Pancreas (tissue), 10 donors: ENCODE measurements around the gene DHCR24. TPM values are rescaled to one million over a fixed set of nuclear protein-coding genes. Genes with fewer than 3 reads are reported as not detected.

Experiments used
- ATAC-seq, 4 donors: fragments of 200-7000 bp; cut with Tn5 transposase; one replicate each; pipeline versions ENCODE4 v1.8.0 to v1.9.1; 2020; ENCODE audit warnings: mild to moderate bottlenecking in 4 of 4, moderate library complexity in 4 of 4
- DNase-seq, 6 donors: peaks; one replicate each; pipeline ENCODE4 v3.0.0-alpha.2; 2020
- FAIRE-seq: peaks from 2 replicates; lab custom pipeline; 2012; peaks lifted over from hg19 to GRCh38; lab: Jason Lieb, UNC
- H3K27ac ChIP-seq, 4 donors: fragments of 200-600 bp; sonication (generic); 1 replicate in 3 of 4; 2 replicates in 1 of 4; pipeline versions ENCODE4 v1.5.0 to v1.8.0; 2020
- H3K27me3 ChIP-seq, 4 donors: fragments of 200-600 bp; one replicate each; pipeline ENCODE4 v1.8.0; 2021
- H3K36me3 ChIP-seq, 3 donors: fragments of 200-600 bp; sonication (generic) in 1 of 3; one replicate each; pipeline versions ENCODE4 v1.5.0 to v1.8.0; 2020 to 2021
- H3K4me1 ChIP-seq, 3 donors: fragments of 200-600 bp; one replicate each; pipeline ENCODE4 v1.8.0; 2021
- H3K4me3 ChIP-seq, 4 donors: fragments of 200-600 bp; sonication (generic) in 2 of 4; one replicate each; pipeline versions ENCODE4 v1.5.0 to v1.8.0; 2020 to 2021
- H3K9me3 ChIP-seq, 4 donors: fragments of 200-600 bp; one replicate each; pipeline ENCODE4 v1.8.0; 2021
- WGBS, 2 donors: extraction: QIAGEN DNeasy Blood & Tissue Kit; methylation state at CpG; one replicate each; pipeline ENCODE4 v1.1.7; 2013; 5-methylcytosine and 5-hydroxymethylcytosine counted together
- intact Hi-C, 3 donors: fragments of 100-400 bp; cut with DNase I; formaldehyde crosslinking; loops; one replicate each; pipeline versions ENCODE4 v1.11.1 to v1.14.2; 2022
- polyA plus RNA-seq, 2 donors: library from polyadenylated mRNA; stranded (reverse); fragments of 200-250 nt; gene quantifications; one replicate each; pipeline ENCODE4 v1.2.3, GENCODE V29; 2013
- total RNA-seq, 6 donors: library from RNA; stranded (reverse); fragmentation: NEBNext Ultra II Directional in 4 of 6; extraction: Animal tissue kit (Norgen Biotek cat#: 25700) in 4 of 6; gene quantifications; one replicate each; pipeline versions ENCODE4 v1.2.1 to v1.2.4, GENCODE V29; 2021 to 2023
- TF ChIP-seq, protein P1 (sequence below), 4 donors: fragments of 200-600 bp; sonication (generic) in 3 of 4; IDR thresholded peaks; one replicate each; pipeline versions ENCODE4 v1.5.0 to v1.8.0; 2021; ENCODE audit warnings: antibody characterized with exemption in 4 of 4
- donor health status: healthy with polysubstance abuse.
- donor health status: DM: no; HTN: no; CAD: no; lungs with moderate emphysema.
- donor health status: DM: no; HTN: no; CAD: no.
- donor health status: control.
- donor health status: control.
- donor health status: Bipolar disorder and iron deficiency.
- donor health status: DM: yes; HTN: yes; CAD: no.
- donor health status: DM: no; HTN: no; CAD: no.
- donor health status: DM: no; HTN: no; CAD: no.
- donor health status: DM: yes; HTN: yes; CAD: no.

The DHCR24 gene
- total and polyA plus RNA-seq, 8 donors: 10.6 to 64.7 (median 23.6) TPM

DNA sequence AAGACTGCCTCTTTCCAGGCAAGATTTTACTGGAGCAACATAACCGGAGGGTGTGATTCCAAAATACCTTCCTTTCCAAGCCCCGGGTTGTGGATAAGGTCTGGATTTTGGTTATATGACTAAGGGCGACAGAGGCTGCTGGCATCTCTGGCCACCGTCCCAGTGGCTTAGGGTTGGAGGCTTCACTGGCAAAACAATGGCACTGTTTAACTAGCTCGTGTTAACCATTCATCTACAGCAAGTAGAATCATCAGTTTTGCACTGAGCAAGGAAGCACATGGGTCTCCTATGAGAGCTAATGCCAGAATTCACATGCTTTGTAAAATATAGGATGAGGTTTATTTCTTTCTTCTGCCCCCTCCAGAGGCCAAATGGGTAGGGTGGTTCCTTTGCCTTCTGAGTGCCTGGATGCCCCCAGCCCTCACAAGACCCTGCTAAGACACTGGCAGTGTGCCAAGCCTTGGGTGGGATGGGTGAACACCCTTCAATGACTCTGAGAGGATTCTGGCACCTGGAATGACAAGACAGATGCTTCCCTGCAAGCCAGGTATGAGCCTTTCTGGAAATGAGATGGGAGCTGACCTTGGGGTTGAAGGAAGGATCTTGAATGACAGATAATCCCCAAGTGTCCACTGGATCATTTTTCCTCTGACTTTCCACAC, 36.8 kb downstream of the DHCR24 start:
- no peaks in the 10 kb centered on the region for H3K4me1 ChIP-seq
- WGBS, 2 donors: 66 to 74% methylated on average over 5 of the region's 5 CpGs
- DNase-seq: no peak
- peaks cover 0 to 30% (median 6%) of the 10 kb centered on the region in 3 donors for H3K36me3 ChIP-seq
- intact Hi-C loops: no loop called here
- H3K4me3 ChIP-seq: no peak overlapping the region
- no peaks in the 10 kb centered on the region for H3K27me3 ChIP-seq
- ATAC-seq: peak in 2 of 4 donors; percentile 38 to 43
- no peak for FAIRE-seq
- TF ChIP-seq, protein P1, sequence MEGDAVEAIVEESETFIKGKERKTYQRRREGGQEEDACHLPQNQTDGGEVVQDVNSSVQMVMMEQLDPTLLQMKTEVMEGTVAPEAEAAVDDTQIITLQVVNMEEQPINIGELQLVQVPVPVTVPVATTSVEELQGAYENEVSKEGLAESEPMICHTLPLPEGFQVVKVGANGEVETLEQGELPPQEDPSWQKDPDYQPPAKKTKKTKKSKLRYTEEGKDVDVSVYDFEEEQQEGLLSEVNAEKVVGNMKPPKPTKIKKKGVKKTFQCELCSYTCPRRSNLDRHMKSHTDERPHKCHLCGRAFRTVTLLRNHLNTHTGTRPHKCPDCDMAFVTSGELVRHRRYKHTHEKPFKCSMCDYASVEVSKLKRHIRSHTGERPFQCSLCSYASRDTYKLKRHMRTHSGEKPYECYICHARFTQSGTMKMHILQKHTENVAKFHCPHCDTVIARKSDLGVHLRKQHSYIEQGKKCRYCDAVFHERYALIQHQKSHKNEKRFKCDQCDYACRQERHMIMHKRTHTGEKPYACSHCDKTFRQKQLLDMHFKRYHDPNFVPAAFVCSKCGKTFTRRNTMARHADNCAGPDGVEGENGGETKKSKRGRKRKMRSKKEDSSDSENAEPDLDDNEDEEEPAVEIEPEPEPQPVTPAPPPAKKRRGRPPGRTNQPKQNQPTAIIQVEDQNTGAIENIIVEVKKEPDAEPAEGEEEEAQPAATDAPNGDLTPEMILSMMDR (IDR thresholded peaks at IDR 0.05): no peak
- H3K9me3 ChIP-seq: no peaks in the 10 kb centered on the region
- no peak overlapping the region for H3K27ac ChIP-seq

DNA sequence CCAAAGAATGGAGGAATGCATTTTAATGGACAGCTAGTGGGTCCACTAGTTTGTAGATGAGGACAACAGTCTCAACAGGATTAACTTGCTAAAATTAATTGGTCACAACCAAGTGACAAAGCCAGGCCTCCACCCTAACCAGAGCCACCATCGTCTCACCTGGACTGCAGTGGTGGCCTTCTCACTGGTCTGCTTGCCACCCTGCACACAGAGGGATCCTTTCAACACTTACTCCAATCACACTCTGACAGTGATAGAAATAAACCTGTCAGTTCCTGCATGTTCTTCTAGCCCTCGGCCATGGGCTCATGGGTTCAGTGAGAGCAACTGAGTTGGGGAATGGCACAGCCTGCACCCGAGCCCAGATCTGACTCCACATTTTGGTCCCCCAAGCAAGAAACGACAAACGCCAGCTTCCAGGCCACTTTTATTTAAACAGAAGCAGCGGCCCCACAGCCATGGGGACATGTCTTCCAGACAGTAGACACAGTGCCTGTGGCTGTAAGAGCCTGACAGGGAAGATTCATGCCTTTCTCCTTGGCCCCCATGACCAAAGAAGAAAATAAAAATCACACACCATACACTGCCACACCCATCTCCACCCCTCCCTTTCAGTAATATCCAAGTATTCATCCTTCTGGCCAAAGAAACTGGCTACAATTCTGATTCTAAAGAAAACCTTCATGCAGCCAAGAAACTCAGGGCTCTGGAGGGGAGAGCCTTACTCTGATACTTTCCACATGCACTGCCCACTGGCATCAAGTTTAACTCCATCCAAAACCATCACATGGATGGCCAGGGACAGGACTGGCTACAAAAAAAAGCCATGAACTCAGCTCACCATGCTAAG, 37.6 kb downstream of the DHCR24 start:
- Histone ChIP-seq H3K27ac (no peak overlapping the region), H3K4me3 (no peak overlapping the region), H3K9me3 (no peaks in the 10 kb centered on the region), H3K4me1 (no peaks in the 10 kb centered on the region), H3K36me3 (peaks cover 0 to 30% (median 6%) of the 10 kb centered on the region in 3 donors), H3K27me3 (no peaks in the 10 kb centered on the region)
- WGBS, 2 donors: 92 to 93% methylated on average over 6 of the region's 6 CpGs
- no peak for DNase-seq
- no peak for ATAC-seq
- no peak for FAIRE-seq
- TF ChIP-seq, protein P1 (IDR thresholded peaks at IDR 0.05): no peak
- intact Hi-C loops: no loop called here

DNA sequence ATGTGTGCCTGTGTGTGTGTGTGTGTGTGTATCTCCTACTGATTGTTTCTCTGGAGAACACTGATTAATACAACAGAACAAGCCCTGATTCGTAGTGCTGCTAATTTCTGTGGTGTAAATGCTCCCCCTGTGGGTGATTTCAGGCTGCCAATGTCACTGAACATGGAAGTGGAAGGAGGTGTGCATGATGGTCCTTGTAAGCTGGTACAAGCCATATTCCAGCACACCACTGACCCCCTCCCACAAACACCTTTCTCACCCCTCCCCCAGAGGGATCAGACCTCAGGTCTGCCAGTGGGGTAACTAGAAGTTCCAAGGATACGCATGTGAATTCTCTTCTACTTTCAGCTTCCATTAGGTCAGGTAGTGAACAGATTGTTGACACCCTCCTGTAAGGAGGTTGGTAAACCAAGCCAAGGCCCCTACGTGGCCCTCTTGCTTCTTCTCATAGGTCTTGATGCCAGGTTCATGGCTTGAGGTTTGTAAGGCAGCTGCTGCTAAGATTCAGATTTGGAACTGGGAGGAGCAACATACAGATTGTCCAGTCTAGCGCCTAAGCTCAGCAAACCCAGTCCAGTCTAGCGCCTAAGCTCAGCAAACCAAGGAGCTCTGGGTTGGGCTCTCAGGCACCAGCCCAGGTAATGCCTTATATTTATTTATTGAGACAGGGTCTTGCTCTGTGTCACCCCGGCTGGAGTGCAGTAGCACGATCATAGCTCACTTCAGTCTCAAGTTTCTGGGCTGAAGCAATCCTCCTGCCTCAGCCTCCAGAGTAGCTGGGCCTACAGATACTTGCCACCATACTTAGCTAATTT, 38.7 kb downstream of the DHCR24 start:
- intact Hi-C loops: no loop called here
- FAIRE-seq: no peak
- Histone ChIP-seq H3K9me3 (no peaks in the 10 kb centered on the region), H3K4me1 (no peaks in the 10 kb centered on the region), H3K36me3 (peaks cover 0 to 29% (median 6%) of the 10 kb centered on the region in 3 donors), H3K27me3 (no peaks in the 10 kb centered on the region), H3K27ac (no peak overlapping the region), H3K4me3 (no peak overlapping the region)
- 91 to 93% methylated on average over 7 of the region's 7 CpGs for WGBS, 2 donors
- TF ChIP-seq, protein P1 (IDR thresholded peaks at IDR 0.05): no peak
- ATAC-seq: no peak
- no peak for DNase-seq

DNA sequence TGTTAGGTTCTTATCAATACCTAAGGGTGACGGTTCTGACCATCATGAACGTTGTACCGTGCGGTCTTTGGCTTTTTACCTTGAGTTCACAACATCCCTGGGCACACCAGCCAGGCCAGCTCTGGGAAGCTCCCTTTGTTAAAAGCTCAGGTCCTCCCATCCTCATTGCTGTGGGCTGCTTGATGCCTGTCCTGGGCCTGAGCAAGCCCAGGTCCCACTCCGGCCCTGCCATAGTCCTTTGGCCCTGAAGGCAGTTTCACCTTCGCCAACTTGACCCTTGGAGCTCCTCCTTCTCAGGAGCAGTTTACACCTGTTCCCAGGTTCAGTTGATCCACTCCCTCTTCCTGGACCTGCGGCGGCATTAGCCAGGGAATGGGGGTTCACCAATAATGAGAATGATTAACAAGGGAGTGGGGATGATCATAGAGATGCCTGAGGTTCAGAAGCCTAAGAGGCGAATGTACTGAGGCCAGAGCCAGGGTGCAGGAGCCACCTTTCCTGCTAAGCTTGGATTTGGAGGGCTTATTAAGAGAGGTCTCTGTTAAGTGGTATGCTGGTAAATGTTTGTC, 40.2 kb downstream of the DHCR24 start:
- intact Hi-C loops: no loop called here
- Histone ChIP-seq H3K4me3 (no peak overlapping the region), H3K4me1 (no peaks in the 10 kb centered on the region), H3K36me3 (peaks cover 0 to 14% (median under 1%) of the 10 kb centered on the region in 3 donors), H3K27me3 (no peaks in the 10 kb centered on the region), H3K9me3 (no peaks in the 10 kb centered on the region), H3K27ac (no peak overlapping the region)
- ATAC-seq (no peak), DNase-seq (no peak), FAIRE-seq (no peak)
- TF ChIP-seq, protein P1 (IDR thresholded peaks at IDR 0.05): no peak
- 88 to 90% methylated on average over 9 of the region's 9 CpGs for WGBS, 2 donors
